HepG2 (cell line): ENCODE data around the gene ATP1B2. TPM values are rescaled to one million over a fixed set of nuclear protein-coding genes. Genes with fewer than 3 reads are reported as not detected.

Experiments used
- ATAC-seq: fragments of 200-7000 bp; cut with Tn5 transposase; 3 replicates; pipeline ENCODE4 v1.9.1; 2020; ENCODE audit warnings: mild to moderate bottlenecking, moderate library complexity
- BruUV-seq: library from RNA; stranded (reverse); fragments of 400-500 nt; replicated peaks from 2 replicates; lab custom pipeline; 2021; lab: Mats Ljungman, UMichigan
- CTCF ChIA-PET: fragments of 300-600 bp; formaldehyde crosslinking; extraction: SDS; loops from one replicate; lab custom pipeline; 2021; ENCODE audit warnings: low total read pairs, inconsistent platforms, low intra/inter-chr PET ratio; lab: Yijun Ruan, JAX
- POLR2A ChIA-PET: fragments of 350-600 bp; sonication (Branson Sonifier 250); formaldehyde crosslinking; loops from one replicate; lab custom pipeline; 2020; ENCODE audit warnings: antibody characterized with exemption, inconsistent platforms; lab: Yijun Ruan, JAX
- DNase-seq: peaks from one replicate; pipeline ENCODE4 v3.0.0-alpha.2; 2015; ENCODE audit warnings: low spot score
- FAIRE-seq: peaks from 3 replicates; lab custom pipeline; 2011; peaks lifted over from hg19 to GRCh38; lab: Jason Lieb, UNC
- H2AFZ ChIP-seq: one replicate; pipeline ENCODE4 v1.6.1; 2011; ENCODE audit warnings: low read length, inconsistent platforms
- H3K27ac ChIP-seq: fragments of 300-600 bp; 3 replicates; pipeline ENCODE4 v1.8.0; 2011; ENCODE audit warnings: mixed run types, mild to moderate bottlenecking, mixed read lengths, low read length, inconsistent platforms; ENCODE audit not compliant: insufficient read depth; ENCODE audit errors: extremely low read length
- H3K27me3 ChIP-seq, 2 experiments: fragments of 200-600 bp in 1 of 2; 2 replicates in 1 of 2; 3 replicates in 1 of 2; pipeline versions ENCODE4 v1.6.0 to v1.8.0; 2011; ENCODE audit warnings: low read length in 2 of 2, mild to moderate bottlenecking in 2 of 2, moderate library complexity in 2 of 2, inconsistent platforms in 1 of 2; ENCODE audit not compliant: insufficient read depth in 2 of 2, control insufficient read depth in 1 of 2
- H3K36me3 ChIP-seq, 2 experiments: fragments of 200-600 bp in 1 of 2; replicated peaks in 1 of 2; 2 replicates in 1 of 2; 3 replicates in 1 of 2; pipeline versions ENCODE4 v1.5.1 to v1.8.0; 2011; ENCODE audit warnings: low read length in 2 of 2, inconsistent platforms in 1 of 2; ENCODE audit not compliant: insufficient read depth in 2 of 2, control insufficient read depth in 1 of 2
- H3K4me1 ChIP-seq: 2 replicates; pipeline ENCODE4 v1.5.1; 2012; ENCODE audit warnings: low read length, inconsistent platforms; ENCODE audit not compliant: insufficient read depth
- H3K4me2 ChIP-seq: 2 replicates; pipeline ENCODE4 v1.6.0; 2011; ENCODE audit warnings: low read depth, low read length, inconsistent platforms
- H3K4me3 ChIP-seq, 3 experiments: fragments of 200-600 bp in 1 of 3; sonication (generic), shearing (Covaris generic) in 1 of 3; replicated peaks in 1 of 3; 2 replicates each; pipeline ENCODE4 v1.5.1; 2011 to 2016; ENCODE audit warnings: low read length in 3 of 3, inconsistent platforms in 2 of 3, low read depth in 2 of 3, mild to moderate bottlenecking in 2 of 3, control low read depth in 1 of 3, mixed read lengths in 1 of 3; ENCODE audit not compliant: insufficient read depth in 1 of 3
- H3K79me2 ChIP-seq: one replicate; pipeline ENCODE4 v1.6.1; 2011; ENCODE audit warnings: low read length, inconsistent platforms; ENCODE audit not compliant: insufficient read depth
- H3K9ac ChIP-seq: 2 replicates; pipeline ENCODE4 v1.6.0; 2011; ENCODE audit warnings: mild to moderate bottlenecking, low read depth, low read length, inconsistent platforms; ENCODE audit not compliant: insufficient read depth
- H3K9me3 ChIP-seq: 2 replicates; pipeline ENCODE4 v1.5.1; 2012; ENCODE audit warnings: mild to moderate bottlenecking, low read length
- H4K20me1 ChIP-seq: 2 replicates; pipeline ENCODE4 v1.6.0; 2011; ENCODE audit warnings: inconsistent platforms, mild to moderate bottlenecking, low read length, moderate library complexity; ENCODE audit not compliant: insufficient read depth
- FOXO4 ChIP-seq: sonication (generic); formaldehyde crosslinking; conservative IDR thresholded peaks from 2 replicates; pipeline ENCODE4 v1.8.1; 2023; ENCODE audit warnings: missing genetic modification reagents
- FOXP4 ChIP-seq: sonication (generic); formaldehyde crosslinking; IDR thresholded peaks from 2 replicates; pipeline ENCODE4 v1.4.0; 2020; ENCODE audit warnings: missing genetic modification reagents
- MXI1 ChIP-seq: IDR thresholded peaks from 3 replicates; pipeline ENCODE4 v1.6.1; 2012; ENCODE audit warnings: low read depth, low read length, inconsistent platforms, borderline replicate concordance
- POLR2G ChIP-seq: fragments of 200-400 bp; formaldehyde crosslinking; IDR thresholded peaks from 2 replicates; pipeline ENCODE4 v1.6.1; 2018; ENCODE audit warnings: mild to moderate bottlenecking, low read depth, low read length, moderate library complexity
- REL ChIP-seq: sonication (generic); formaldehyde crosslinking; conservative IDR thresholded peaks from 2 replicates; pipeline ENCODE4 v1.8.0; 2022; ENCODE audit warnings: mild to moderate bottlenecking, missing genetic modification reagents, moderate library complexity
- RFX5 ChIP-seq: IDR thresholded peaks from 2 replicates; pipeline ENCODE4 v1.6.1; 2011; ENCODE audit warnings: low read depth, low read length, improper control_type of control experiment
- RFXANK ChIP-seq: IDR thresholded peaks from 2 replicates; pipeline ENCODE4 v1.6.1; 2016
- SP4 ChIP-seq: sonication (generic); formaldehyde crosslinking; IDR thresholded peaks from 2 replicates; pipeline ENCODE4 v1.8.1; 2023; ENCODE audit warnings: mild to moderate bottlenecking, missing genetic modification reagents
- SP5 ChIP-seq: IDR thresholded peaks from 2 replicates; pipeline ENCODE4 v1.6.1; 2016; ENCODE audit warnings: low read depth, borderline replicate concordance
- SPEN ChIP-seq: sonication (generic); formaldehyde crosslinking; IDR thresholded peaks from 2 replicates; pipeline ENCODE4 v1.5.1; 2020; ENCODE audit warnings: low read depth, mild to moderate bottlenecking, missing genetic modification reagents
- TAF15 ChIP-seq: fragments of 200-400 bp; formaldehyde crosslinking; IDR thresholded peaks from one replicate; pipeline ENCODE4 v1.6.1; 2018; ENCODE audit warnings: mild to moderate bottlenecking, low read depth, low read length; ENCODE audit not compliant: poor library complexity, severe bottlenecking
- TBL1XR1 ChIP-seq: fragments of 150-350 bp; IDR thresholded peaks from 2 replicates; pipeline ENCODE4 v1.6.1; 2014; ENCODE audit warnings: borderline replicate concordance, low read length; ENCODE audit not compliant: partially characterized antibody
- TEAD3 ChIP-seq: optimal IDR thresholded peaks from 2 replicates; pipeline ENCODE3; 2016; ENCODE audit warnings: borderline replicate concordance
- ZFP82 ChIP-seq: sonication (generic); formaldehyde crosslinking; IDR thresholded peaks from 2 replicates; pipeline ENCODE4 v1.5.1; 2020; ENCODE audit warnings: mild to moderate bottlenecking, missing genetic modification reagents, borderline replicate concordance
- ZNF207 ChIP-seq: fragments of 450-650 bp; IDR thresholded peaks from 2 replicates; pipeline ENCODE4 v1.6.1; 2016; ENCODE audit warnings: antibody characterized with exemption, borderline replicate concordance
- ZNF431 ChIP-seq: sonication (generic); formaldehyde crosslinking; IDR thresholded peaks from 2 replicates; pipeline ENCODE4 v1.9.0; 2022; ENCODE audit warnings: missing genetic modification reagents, low read depth, mild to moderate bottlenecking, borderline replicate concordance
- ZNF616 ChIP-seq: sonication (generic); formaldehyde crosslinking; IDR thresholded peaks from 2 replicates; pipeline ENCODE4 v1.5.0; 2020; ENCODE audit warnings: low read depth, mild to moderate bottlenecking, missing genetic modification reagents
- WGBS: methylation state at CpG from one replicate; pipeline ENCODE4 v1.1.6; 2017; ENCODE audit warnings: low lambda C conversion rate; 5-methylcytosine and 5-hydroxymethylcytosine counted together
- in situ Hi-C: cut with HindIII; loops from 2 replicates; pipeline ENCODE4 v1.10.0; 2017; ENCODE audit warnings: low pct_unique_long_range_greater_than_20kb; ENCODE audit not compliant: extremely low pct_ligation_motif_present
- intact Hi-C: fragments of 100-400 bp; cut with micrococcal nuclease; formaldehyde crosslinking; loops from one replicate; pipeline ENCODE4 v1.10.0; 2022; ENCODE audit not compliant: unreplicated experiment
- polyA plus RNA-seq, 8 experiments: library from polyadenylated mRNA; depleted of rRNA in 3 of 8; stranded (reverse) in 7 of 8; unstranded in 1 of 8; fragments of >200 nt; fragmentation: Illumina TruSeq in 4 of 8; extraction: Trizol in 4 of 8; gene quantifications; 2 replicates each; pipeline versions ENCODE4 v1.2.1 to v1.2.3, GENCODE V29; 2011 to 2016; ENCODE audit warnings: low read depth in 4 of 8, missing spikeins in 1 of 8, mixed read lengths in 1 of 8; ENCODE audit not compliant: insufficient read depth in 1 of 8
- total RNA-seq, 5 experiments: library from RNA; depleted of rRNA; stranded (reverse); fragments of >200 nt; fragmentation: Illumina TruSeq; extraction: Trizol; gene quantifications; 2 replicates each; pipeline ENCODE4 v1.2.3, GENCODE V29; 2016; ENCODE audit warnings: low read depth in 1 of 5

Gene ATP1B2
- total and polyA plus RNA-seq, 2 of the 13 experiments (the other 11 are each of a cell fraction or from before 2014, with no cell fraction given) = not detected

GRCh38 chr17:7613769-7614424 is 36.8 kb upstream of the ATP1B2 start (continued):
- TF ChIP-seq FOXP4 (CRISPR knock-in tag) = no peak
- TF ChIP-seq ZNF207 = no peak
- TF ChIP-seq RFX5 = no peak
- no peak for TF ChIP-seq TEAD3 (CRISPR knock-in tag)
- no peak for TF ChIP-seq TBL1XR1
- no peak for TF ChIP-seq ZNF431
- TF ChIP-seq, all 625 proteins: peak for 14

GRCh38 chr17:7614425-7615264 is 36.1 kb upstream of the ATP1B2 start, which contains the start of gene FXR2:
Gene FXR2, minus strand, starts transcription at chr17:7614897. Its CDS starts 365 bp downstream, at chr17:7614532.
- Histone ChIP-seq H3K36me3 (peaks cover 1 to 15% of the 10 kb centered on the region in 2 experiments; a peak in 2 of 5 replicates), H3K79me2 (peaks cover 36% of the 10 kb centered on the region), H3K4me2 (peak within 1 kb of the TSS; percentile 90), H3K9ac (peak within 1 kb of the TSS; percentile 88), H3K9me3 (no peaks in the 10 kb centered on the region), H3K4me3 (peak within 1 kb of the TSS; percentile 64 to 92 (median 89)), H4K20me1 (no peaks in the 10 kb centered on the region), H3K4me1 (peaks cover 53% of the 10 kb centered on the region), H2AFZ (peak within 1 kb of the TSS; percentile 62), H3K27ac (peak within 1 kb of the TSS; percentile 78), H3K27me3 (no peaks in the 10 kb centered on the region)
- in situ Hi-C loops (no loop called here), intact Hi-C loops (loop anchor here (1.0 kb wide), 1 partner anchor 31 kb away; the partner anchor contains the start of gene MPDU1)
- BruUV-seq = no TSS peak
- peak; percentile 94 for ATAC-seq
- ChIA-PET POLR2A (interaction anchor here (0.6 to 3.1 kb wide), 14 partner anchors 9 to 579 kb away, joined by 3 to 63 read pairs (median 6); partner anchors contain the start of genes ATP1B2, CD68, MPDU1 and POLR2A), CTCF (no interaction called here)
- WGBS = 1% methylated on average over 25 of the region's 93 CpGs
- DNase-seq = peak; percentile 99
- FAIRE-seq = peak; percentile 93
- TF ChIP-seq ZNF616 (CRISPR knock-in tag) (0 out of 2 replicates have a peak, but pooled peaks have one; percentile 56), MXI1 (peak; percentile 34; the same call in 1 of the 3 replicates), REL (CRISPR knock-in tag) (no peak), SP4 (CRISPR knock-in tag) (peak; percentile 31), POLR2G (0 out of 2 replicates have a peak, but pooled peaks have one; percentile 49), TAF15 (peak; percentile 20), TEAD3 (CRISPR knock-in tag) (peak; percentile 67), SPEN (peak; percentile 44), RFXANK (CRISPR knock-in tag) (0 out of 2 replicates have a peak, but pooled peaks have one; percentile 59), SP5 (0 out of 2 replicates have a peak, but pooled peaks have one; percentile 12), ZFP82 (peak; percentile 78; the same call in 1 of the 2 replicates), FOXO4 (CRISPR knock-in tag) (no peak)
